ENCODE results near the gene GLI3.

Gene GLI3

GRCh38 chr7:42065942-42066341 lies 171.1 kb downstream of the GLI3 start:
- no peaks in the 10 kb centered on the region for H3K27me3 Mint-ChIP-seq
- no peak overlapping the region for H3K4me3 Mint-ChIP-seq
- no peak overlapping the region for H3K27ac Mint-ChIP-seq
- intact Hi-C loops (cut with micrococcal nuclease) = no loop called here
- H3K4me1 Mint-ChIP-seq (ENCODE audit: low read depth) = no peaks in the 10 kb centered on the region
- H3K9me3 Mint-ChIP-seq = no peaks in the 10 kb centered on the region
- H3K36me3 Mint-ChIP-seq (ENCODE audit: low read depth) = no peaks in the 10 kb centered on the region

- Mint-ChIP-seq H3K9me3 (no peaks in the 10 kb centered on the region), H3K27ac (no peak overlapping the region), H3K27me3 (no peaks in the 10 kb centered on the region), H3K36me3 (ENCODE audit: low read depth) (no peaks in the 10 kb centered on the region), H3K4me1 (ENCODE audit: low read depth) (no peaks in the 10 kb centered on the region), H3K4me3 (no peak overlapping the region)
- intact Hi-C loops (cut with micrococcal nuclease) = no loop called here
Measured at GRCh38 chr7:42065015-42065414, 172.0 kb downstream of the GLI3 start.

GRCh38 chr7:42064534-42064933 lies 172.5 kb downstream of the GLI3 start:
- intact Hi-C loops (cut with micrococcal nuclease) = no loop called here
- no peaks in the 10 kb centered on the region for H3K27me3 Mint-ChIP-seq
- no peak overlapping the region for H3K27ac Mint-ChIP-seq
- no peak overlapping the region for H3K4me3 Mint-ChIP-seq
- H3K4me1 Mint-ChIP-seq (ENCODE audit: low read depth) = no peaks in the 10 kb centered on the region
- H3K36me3 Mint-ChIP-seq (ENCODE audit: low read depth) = no peaks in the 10 kb centered on the region
- no peaks in the 10 kb centered on the region for H3K9me3 Mint-ChIP-seq

- intact Hi-C loops (cut with micrococcal nuclease) = no loop called here
- Mint-ChIP-seq H3K36me3 (ENCODE audit: low read depth) (no peaks in the 10 kb centered on the region), H3K27ac (no peak overlapping the region), H3K9me3 (no peaks in the 10 kb centered on the region), H3K4me3 (no peak overlapping the region), H3K4me1 (ENCODE audit: low read depth) (no peaks in the 10 kb centered on the region), H3K27me3 (no peaks in the 10 kb centered on the region)
Measured at GRCh38 chr7:42059275-42059674, 177.7 kb downstream of the GLI3 start.

- Mint-ChIP-seq H3K9me3 (no peaks in the 10 kb centered on the region), H3K27ac (no peak overlapping the region), H3K27me3 (no peaks in the 10 kb centered on the region), H3K4me3 (no peak overlapping the region), H3K4me1 (ENCODE audit: low read depth) (no peaks in the 10 kb centered on the region), H3K36me3 (ENCODE audit: low read depth) (no peaks in the 10 kb centered on the region)
- intact Hi-C loops (cut with micrococcal nuclease) = no loop called here
Measured at GRCh38 chr7:42057331-42057730, 179.7 kb downstream of the GLI3 start.

- no peaks in the 10 kb centered on the region for H3K9me3 Mint-ChIP-seq
- H3K36me3 Mint-ChIP-seq (ENCODE audit: low read depth) = no peaks in the 10 kb centered on the region
- no peak overlapping the region for H3K27ac Mint-ChIP-seq
- no peak overlapping the region for H3K4me3 Mint-ChIP-seq
- H3K27me3 Mint-ChIP-seq = no peaks in the 10 kb centered on the region
- intact Hi-C loops (cut with micrococcal nuclease) = no loop called here
- H3K4me1 Mint-ChIP-seq (ENCODE audit: low read depth) = no peaks in the 10 kb centered on the region
Measured at GRCh38 chr7:42055171-42055570, 181.8 kb downstream of the GLI3 start.

GRCh38 chr7:42053834-42054233 lies 183.2 kb downstream of the GLI3 start:
- H3K9me3 Mint-ChIP-seq = no peaks in the 10 kb centered on the region
- no peaks in the 10 kb centered on the region for H3K4me1 Mint-ChIP-seq (ENCODE audit: low read depth)
- no peaks in the 10 kb centered on the region for H3K27me3 Mint-ChIP-seq
- H3K27ac Mint-ChIP-seq = no peak overlapping the region
- no peaks in the 10 kb centered on the region for H3K36me3 Mint-ChIP-seq (ENCODE audit: low read depth)
- no peak overlapping the region for H3K4me3 Mint-ChIP-seq
- intact Hi-C loops (cut with micrococcal nuclease) = no loop called here

GRCh38 chr7:42049761-42050160 lies 187.2 kb downstream of the GLI3 start:
- no peaks in the 10 kb centered on the region for H3K4me1 Mint-ChIP-seq (ENCODE audit: low read depth)
- H3K27me3 Mint-ChIP-seq = peaks cover 1% of the 10 kb centered on the region
- intact Hi-C loops (cut with micrococcal nuclease) = no loop called here

GRCh38 chr7:42046483-42046882 lies 190.5 kb downstream of the GLI3 start:
- H3K9me3 Mint-ChIP-seq = no peaks in the 10 kb centered on the region
- H3K4me3 Mint-ChIP-seq = no peak overlapping the region
- intact Hi-C loops (cut with micrococcal nuclease) = no loop called here
- H3K27me3 Mint-ChIP-seq = peaks cover 1% of the 10 kb centered on the region
- H3K4me1 Mint-ChIP-seq (ENCODE audit: low read depth) = no peaks in the 10 kb centered on the region
- H3K27ac Mint-ChIP-seq = no peak overlapping the region
- H3K36me3 Mint-ChIP-seq (ENCODE audit: low read depth) = no peaks in the 10 kb centered on the region

More at GRCh38 chr7:42049761-42050160, 187.2 kb downstream of the GLI3 start:
- no peak overlapping the region for H3K27ac Mint-ChIP-seq
- no peaks in the 10 kb centered on the region for H3K9me3 Mint-ChIP-seq
- no peaks in the 10 kb centered on the region for H3K36me3 Mint-ChIP-seq (ENCODE audit: low read depth)
- H3K4me3 Mint-ChIP-seq = no peak overlapping the region

GRCh38 chr7:42045961-42046360 lies 191.0 kb downstream of the GLI3 start:
- Mint-ChIP-seq H3K4me3 (no peak overlapping the region), H3K9me3 (no peaks in the 10 kb centered on the region), H3K4me1 (ENCODE audit: low read depth) (no peaks in the 10 kb centered on the region), H3K36me3 (ENCODE audit: low read depth) (no peaks in the 10 kb centered on the region), H3K27me3 (peaks cover 1% of the 10 kb centered on the region), H3K27ac (no peak overlapping the region)
- intact Hi-C loops (cut with micrococcal nuclease) = no loop called here

GRCh38 chr7:42039921-42040320 lies 197.1 kb downstream of the GLI3 start:
- intact Hi-C loops (cut with micrococcal nuclease) = no loop called here
- Mint-ChIP-seq H3K36me3 (ENCODE audit: low read depth) (no peaks in the 10 kb centered on the region), H3K4me3 (no peak overlapping the region), H3K9me3 (no peaks in the 10 kb centered on the region), H3K27me3 (peaks cover 3% of the 10 kb centered on the region), H3K4me1 (ENCODE audit: low read depth) (no peaks in the 10 kb centered on the region), H3K27ac (no peak overlapping the region)

- Mint-ChIP-seq H3K36me3 (ENCODE audit: low read depth) (no peaks in the 10 kb centered on the region), H3K4me1 (ENCODE audit: low read depth) (no peaks in the 10 kb centered on the region), H3K27me3 (peaks cover 3% of the 10 kb centered on the region), H3K9me3 (no peaks in the 10 kb centered on the region), H3K27ac (no peak overlapping the region), H3K4me3 (no peak overlapping the region)
- intact Hi-C loops (cut with micrococcal nuclease) = no loop called here
Measured at GRCh38 chr7:42035210-42035609, 201.8 kb downstream of the GLI3 start.

GRCh38 chr7:42033480-42033879 lies 203.5 kb downstream of the GLI3 start:
- Mint-ChIP-seq H3K4me1 (ENCODE audit: low read depth) (no peaks in the 10 kb centered on the region), H3K36me3 (ENCODE audit: low read depth) (no peaks in the 10 kb centered on the region), H3K9me3 (no peaks in the 10 kb centered on the region), H3K4me3 (no peak overlapping the region), H3K27me3 (no peaks in the 10 kb centered on the region), H3K27ac (no peak overlapping the region)
- intact Hi-C loops (cut with micrococcal nuclease) = no loop called here

- Mint-ChIP-seq H3K27me3 (peaks cover 1% of the 10 kb centered on the region), H3K4me1 (ENCODE audit: low read depth) (no peaks in the 10 kb centered on the region), H3K9me3 (no peaks in the 10 kb centered on the region), H3K4me3 (no peak overlapping the region), H3K36me3 (ENCODE audit: low read depth) (no peaks in the 10 kb centered on the region), H3K27ac (no peak overlapping the region)
- intact Hi-C loops (cut with micrococcal nuclease) = no loop called here
Measured at GRCh38 chr7:42029405-42029804, 207.6 kb downstream of the GLI3 start.

- intact Hi-C loops (cut with micrococcal nuclease) = no loop called here
- H3K27me3 Mint-ChIP-seq = peaks cover 1% of the 10 kb centered on the region
- H3K4me1 Mint-ChIP-seq (ENCODE audit: low read depth) = no peaks in the 10 kb centered on the region
- H3K9me3 Mint-ChIP-seq = no peaks in the 10 kb centered on the region
- H3K36me3 Mint-ChIP-seq (ENCODE audit: low read depth) = no peaks in the 10 kb centered on the region
- no peak overlapping the region for H3K27ac Mint-ChIP-seq
- H3K4me3 Mint-ChIP-seq = no peak overlapping the region
Measured at GRCh38 chr7:42027521-42027920, 209.5 kb downstream of the GLI3 start.
